Measurements from ENCODE around the gene PRKACB.

Gene PRKACB

DNA sequence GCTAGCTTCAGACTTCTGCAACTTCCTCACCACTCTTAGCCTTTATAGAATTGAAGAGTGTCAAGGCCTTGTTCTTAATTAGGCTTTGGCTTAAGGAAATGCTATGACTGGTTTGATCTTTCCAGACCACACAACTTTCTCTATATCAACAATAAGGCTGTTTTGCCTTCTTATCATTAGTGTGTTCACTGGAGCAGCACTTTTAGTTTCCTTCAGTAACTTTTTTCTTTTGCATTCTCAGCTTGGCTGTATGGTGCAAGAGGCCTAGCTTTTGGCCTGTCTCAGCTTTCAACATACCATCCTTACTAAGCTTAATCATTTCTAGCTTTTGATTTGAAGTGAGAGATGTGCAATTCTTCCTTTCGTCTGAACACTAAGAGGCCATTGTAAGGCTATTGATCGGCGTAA lies 8.6 kb downstream of the PRKACB start:
- H3K4me3 ChIP-seq (replicated peaks; ENCODE audit: low read depth, low read length), result no peak overlapping the region
- no peak for TF ChIP-seq CTCF (IDR thresholded peaks at IDR 0.05; ENCODE audit: low read depth, low read length, missing control alignments)
- no peak for DNase-seq (ENCODE audit: extremely low read depth, low read depth)

DNA sequence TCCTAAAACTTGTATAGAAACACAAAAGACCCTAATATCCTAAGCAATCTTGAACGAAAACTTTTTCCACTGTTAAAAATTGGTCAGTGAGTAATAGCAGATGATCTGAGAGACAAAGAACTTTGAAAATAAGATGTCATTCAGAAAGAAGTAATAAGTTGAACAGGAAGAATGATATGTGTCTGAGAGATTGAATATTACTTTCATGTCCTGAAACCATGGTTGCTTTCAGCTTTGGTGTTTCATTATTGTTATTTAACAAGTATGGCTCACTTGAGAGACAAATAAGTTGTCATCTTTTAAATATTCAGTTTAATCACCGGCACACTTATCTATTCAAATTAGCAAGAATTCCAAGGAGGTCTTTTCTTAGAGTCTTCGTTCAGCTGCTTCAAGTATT lies 11.4 kb downstream of the PRKACB start:
- TF ChIP-seq CTCF (IDR thresholded peaks at IDR 0.05; ENCODE audit: low read depth, low read length, missing control alignments), result no peak
- DNase-seq (ENCODE audit: extremely low read depth, low read depth), result no peak
- no peak overlapping the region for H3K4me3 ChIP-seq (replicated peaks; ENCODE audit: low read depth, low read length)

DNA sequence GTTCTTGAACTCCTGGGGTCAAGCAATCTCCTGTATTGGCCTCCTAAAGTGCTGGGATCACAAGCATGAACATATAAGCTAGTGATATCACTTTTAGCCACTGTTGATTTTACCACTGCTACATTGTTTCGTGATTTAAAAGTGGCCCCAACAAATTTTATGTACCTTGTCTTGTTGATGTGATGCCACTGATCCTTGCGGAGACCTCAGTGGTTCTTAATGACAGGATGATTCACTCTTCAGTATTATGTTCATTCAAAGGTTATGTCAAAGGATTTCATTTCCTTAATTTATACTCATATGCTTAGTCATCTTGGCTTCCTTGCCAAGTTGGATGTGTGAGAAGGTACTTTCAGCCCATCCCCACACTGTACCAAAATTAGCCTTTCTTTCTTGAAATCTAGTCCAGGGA lies 12.1 kb downstream of the PRKACB start:
- no peak for TF ChIP-seq CTCF (IDR thresholded peaks at IDR 0.05; ENCODE audit: low read depth, low read length, missing control alignments)
- no peak for DNase-seq (ENCODE audit: extremely low read depth, low read depth)
- H3K4me3 ChIP-seq (replicated peaks; ENCODE audit: low read depth, low read length), result no peak overlapping the region

DNA sequence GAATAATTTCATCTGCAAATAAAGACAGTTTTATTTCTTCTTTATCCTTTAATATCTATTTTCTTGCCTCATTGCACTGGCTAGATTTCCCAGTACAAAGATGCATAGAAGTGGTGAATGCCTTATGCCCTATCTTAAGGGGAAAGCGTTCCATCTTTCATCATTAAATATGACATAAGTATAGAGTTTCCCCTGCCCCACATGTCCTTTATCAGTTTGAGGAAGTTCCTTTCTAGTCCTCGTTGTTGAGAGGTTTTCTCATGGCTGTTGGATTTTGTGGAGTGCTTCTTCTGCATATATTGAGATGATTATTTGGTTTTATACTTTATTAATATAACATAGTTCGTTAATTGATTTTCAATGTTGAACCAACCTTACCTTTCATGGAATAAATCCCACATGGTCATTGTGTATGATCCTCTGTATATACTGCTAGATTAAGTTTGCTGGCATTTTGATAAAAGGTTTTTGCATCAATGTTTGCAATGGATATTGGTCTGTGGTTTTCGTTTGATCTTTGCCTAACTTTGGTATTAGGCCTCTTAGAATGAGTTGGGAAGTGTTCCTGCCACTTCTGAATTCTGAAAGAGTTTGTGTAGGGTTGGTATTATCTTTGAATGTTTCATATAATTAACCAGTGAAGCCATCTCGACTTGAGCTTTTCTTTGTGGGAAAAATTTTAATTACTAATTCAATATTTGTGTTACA lies 15.6 kb downstream of the PRKACB start:
- DNase-seq (ENCODE audit: extremely low read depth, low read depth), result no peak
- TF ChIP-seq CTCF (IDR thresholded peaks at IDR 0.05; ENCODE audit: low read depth, low read length, missing control alignments), result no peak
- H3K4me3 ChIP-seq (replicated peaks; ENCODE audit: low read depth, low read length), result no peak overlapping the region

DNA sequence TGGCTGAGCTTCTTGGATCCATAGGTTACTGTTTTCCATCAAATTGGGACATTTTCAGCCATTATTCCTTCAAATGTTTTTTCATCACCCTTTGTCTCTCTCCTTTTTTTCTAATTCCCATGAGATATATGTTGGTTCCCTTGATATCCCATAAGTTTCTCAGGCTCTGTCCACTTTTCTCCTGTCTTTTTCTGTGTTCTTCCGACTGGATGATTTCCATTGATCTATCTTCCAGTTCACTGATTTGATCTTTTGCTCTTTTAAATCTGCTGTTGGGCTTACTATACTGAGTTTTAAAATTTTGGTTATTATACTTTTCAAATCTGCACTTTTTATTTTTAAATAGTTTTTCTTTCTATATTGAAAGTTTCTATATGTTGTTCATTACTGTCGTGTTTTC lies 18.2 kb downstream of the PRKACB start:
- no peak overlapping the region for H3K4me3 ChIP-seq (replicated peaks; ENCODE audit: low read depth, low read length)
- DNase-seq (ENCODE audit: extremely low read depth, low read depth), result no peak
- no peak for TF ChIP-seq CTCF (IDR thresholded peaks at IDR 0.05; ENCODE audit: low read depth, low read length, missing control alignments)

- no peak for DNase-seq (ENCODE audit: extremely low read depth, low read depth)
- no peak for TF ChIP-seq CTCF (IDR thresholded peaks at IDR 0.05; ENCODE audit: low read depth, low read length, missing control alignments)
- H3K4me3 ChIP-seq (replicated peaks; ENCODE audit: low read depth, low read length), result no peak overlapping the region
Observed at GRCh38 chr1:84163123-84163931, 19.3 kb downstream of the PRKACB start.

Measured in HFF-Myc (cell line).